HepG2 (cell line): ENCODE data around the gene GDI1. TPM values are rescaled to one million over a fixed set of nuclear protein-coding genes. Genes with fewer than 3 reads are reported as not detected.

ENCODE experiments used
- CEBPG ChIP-seq: IDR thresholded peaks from 2 replicates; pipeline ENCODE4 v1.6.1; 2016
- ELF3 ChIP-seq: IDR thresholded peaks from 2 replicates; pipeline ENCODE4 v1.6.1; 2016; ENCODE audit warnings: missing genetic modification reagents, missing compliant biosample characterization
- HNRNPL ChIP-seq: fragments of 200-400 bp; formaldehyde crosslinking; IDR thresholded peaks from 2 replicates; pipeline ENCODE4 v1.6.1; 2017; ENCODE audit warnings: mild to moderate bottlenecking, low read depth, low read length
- KDM2A ChIP-seq: sonication (generic); formaldehyde crosslinking; IDR thresholded peaks from 2 replicates; pipeline ENCODE4 v1.4.0; 2020; ENCODE audit warnings: low read depth, missing genetic modification reagents, borderline replicate concordance
- MXI1 ChIP-seq: IDR thresholded peaks from 3 replicates; pipeline ENCODE4 v1.6.1; 2012; ENCODE audit warnings: low read depth, low read length, inconsistent platforms, borderline replicate concordance
- MYC ChIP-seq: sonication (generic); formaldehyde crosslinking; IDR thresholded peaks from 2 replicates; pipeline ENCODE4 v1.9.0; 2021; ENCODE audit warnings: missing genetic modification reagents, borderline replicate concordance
- PBX3 ChIP-seq: sonication (generic); formaldehyde crosslinking; IDR thresholded peaks from 2 replicates; pipeline ENCODE4 v1.8.1; 2023; ENCODE audit warnings: missing genetic modification reagents, inconsistent platforms, borderline replicate concordance
- PHF8 ChIP-seq: sonication (generic); formaldehyde crosslinking; IDR thresholded peaks from 2 replicates; pipeline ENCODE4 v1.5.0; 2020; ENCODE audit warnings: missing genetic modification reagents
- RXRA ChIP-seq: sonication (generic); formaldehyde crosslinking; IDR thresholded peaks from 2 replicates; pipeline ENCODE4 v1.5.1; 2020; ENCODE audit warnings: missing genetic modification reagents
- TAF1 ChIP-seq: sonication (generic); formaldehyde crosslinking; IDR thresholded peaks from 2 replicates; pipeline ENCODE4 v1.4.0; 2020; ENCODE audit warnings: missing genetic modification reagents
- ZFX ChIP-seq: sonication (generic); formaldehyde crosslinking; IDR thresholded peaks from 2 replicates; pipeline ENCODE4 v1.4.0; 2020; ENCODE audit warnings: mild to moderate bottlenecking, low read depth, missing genetic modification reagents, moderate library complexity
- ZNF574 ChIP-seq: sonication (generic); formaldehyde crosslinking; IDR thresholded peaks from 2 replicates; pipeline ENCODE4 v1.4.0; 2020; ENCODE audit warnings: missing genetic modification reagents
- ZNF788 ChIP-seq: sonication (generic); formaldehyde crosslinking; IDR thresholded peaks from 2 replicates; pipeline ENCODE4 v1.5.0; 2020; ENCODE audit warnings: mild to moderate bottlenecking, missing genetic modification reagents, borderline replicate concordance
- polyA plus RNA-seq, 8 experiments: library from polyadenylated mRNA; depleted of rRNA in 3 of 8; stranded (reverse) in 7 of 8; unstranded in 1 of 8; fragments of >200 nt; fragmentation: Illumina TruSeq in 4 of 8; extraction: Trizol in 4 of 8; gene quantifications; 2 replicates each; pipeline versions ENCODE4 v1.2.1 to v1.2.3, GENCODE V29; 2011 to 2016; ENCODE audit warnings: low read depth in 4 of 8, missing spikeins in 1 of 8, mixed read lengths in 1 of 8; ENCODE audit not compliant: insufficient read depth in 1 of 8
- total RNA-seq, 5 experiments: library from RNA; depleted of rRNA; stranded (reverse); fragments of >200 nt; fragmentation: Illumina TruSeq; extraction: Trizol; gene quantifications; 2 replicates each; pipeline ENCODE4 v1.2.3, GENCODE V29; 2016; ENCODE audit warnings: low read depth in 1 of 5
- TF ChIP-seq, protein P1 (sequence below): IDR thresholded peaks from 2 replicates; pipeline ENCODE4 v1.4.0; 2020; ENCODE audit warnings: mild to moderate bottlenecking, missing genetic modification reagents
- TF ChIP-seq, protein P2 (sequence below): sonication (generic); formaldehyde crosslinking; IDR thresholded peaks from 2 replicates; pipeline ENCODE4 v1.4.0; 2020; ENCODE audit warnings: missing genetic modification reagents
- TF ChIP-seq, protein P3 (sequence below): sonication (generic); formaldehyde crosslinking; IDR thresholded peaks from 2 replicates; pipeline ENCODE4 v1.5.1; 2020; ENCODE audit warnings: mild to moderate bottlenecking, missing genetic modification reagents, moderate library complexity

GDI1 gene
- total and polyA plus RNA-seq, 2 of the 13 experiments (the other 11 are each of a cell fraction or from before 2014, with no cell fraction given) = 17.4 to 105 TPM

- TF ChIP-seq MYC (CRISPR knock-in tag) = peak; percentile 38; the same call in 1 of the 2 replicates
- no peak for TF ChIP-seq PBX3 (CRISPR knock-in tag)
- TF ChIP-seq ZFX (CRISPR knock-in tag) = peak; percentile 64; the same call in 1 of the 2 replicates
- TF ChIP-seq ELF3 (CRISPR knock-in tag) = no peak
- TF ChIP-seq, protein P1, sequence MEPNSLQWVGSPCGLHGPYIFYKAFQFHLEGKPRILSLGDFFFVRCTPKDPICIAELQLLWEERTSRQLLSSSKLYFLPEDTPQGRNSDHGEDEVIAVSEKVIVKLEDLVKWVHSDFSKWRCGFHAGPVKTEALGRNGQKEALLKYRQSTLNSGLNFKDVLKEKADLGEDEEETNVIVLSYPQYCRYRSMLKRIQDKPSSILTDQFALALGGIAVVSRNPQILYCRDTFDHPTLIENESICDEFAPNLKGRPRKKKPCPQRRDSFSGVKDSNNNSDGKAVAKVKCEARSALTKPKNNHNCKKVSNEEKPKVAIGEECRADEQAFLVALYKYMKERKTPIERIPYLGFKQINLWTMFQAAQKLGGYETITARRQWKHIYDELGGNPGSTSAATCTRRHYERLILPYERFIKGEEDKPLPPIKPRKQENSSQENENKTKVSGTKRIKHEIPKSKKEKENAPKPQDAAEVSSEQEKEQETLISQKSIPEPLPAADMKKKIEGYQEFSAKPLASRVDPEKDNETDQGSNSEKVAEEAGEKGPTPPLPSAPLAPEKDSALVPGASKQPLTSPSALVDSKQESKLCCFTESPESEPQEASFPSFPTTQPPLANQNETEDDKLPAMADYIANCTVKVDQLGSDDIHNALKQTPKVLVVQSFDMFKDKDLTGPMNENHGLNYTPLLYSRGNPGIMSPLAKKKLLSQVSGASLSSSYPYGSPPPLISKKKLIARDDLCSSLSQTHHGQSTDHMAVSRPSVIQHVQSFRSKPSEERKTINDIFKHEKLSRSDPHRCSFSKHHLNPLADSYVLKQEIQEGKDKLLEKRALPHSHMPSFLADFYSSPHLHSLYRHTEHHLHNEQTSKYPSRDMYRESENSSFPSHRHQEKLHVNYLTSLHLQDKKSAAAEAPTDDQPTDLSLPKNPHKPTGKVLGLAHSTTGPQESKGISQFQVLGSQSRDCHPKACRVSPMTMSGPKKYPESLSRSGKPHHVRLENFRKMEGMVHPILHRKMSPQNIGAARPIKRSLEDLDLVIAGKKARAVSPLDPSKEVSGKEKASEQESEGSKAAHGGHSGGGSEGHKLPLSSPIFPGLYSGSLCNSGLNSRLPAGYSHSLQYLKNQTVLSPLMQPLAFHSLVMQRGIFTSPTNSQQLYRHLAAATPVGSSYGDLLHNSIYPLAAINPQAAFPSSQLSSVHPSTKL = 0 out of 2 replicates have a peak, but pooled peaks have one; percentile 8
- TF ChIP-seq, protein P2, sequence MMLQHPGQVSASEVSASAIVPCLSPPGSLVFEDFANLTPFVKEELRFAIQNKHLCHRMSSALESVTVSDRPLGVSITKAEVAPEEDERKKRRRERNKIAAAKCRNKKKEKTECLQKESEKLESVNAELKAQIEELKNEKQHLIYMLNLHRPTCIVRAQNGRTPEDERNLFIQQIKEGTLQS = 0 out of 2 replicates have a peak, but pooled peaks have one; percentile 23
- peak; percentile 57; the same call in 1 of the 2 replicates for TF ChIP-seq ZNF788 (CRISPR knock-in tag)
- TF ChIP-seq MXI1 = 0 out of 3 replicates have a peak, but pooled peaks have one; percentile 36
- TF ChIP-seq ZNF574 (CRISPR knock-in tag) = 0 out of 2 replicates have a peak, but pooled peaks have one; percentile 12
- TF ChIP-seq CEBPG (CRISPR knock-in tag) = no peak
- TF ChIP-seq RXRA (CRISPR knock-in tag) = peak; percentile 10; the same call in 1 of the 2 replicates
- 0 out of 2 replicates have a peak, but pooled peaks have one; percentile 53 for TF ChIP-seq HNRNPL
- peak; percentile 46; the same call in 1 of the 2 replicates for TF ChIP-seq KDM2A (CRISPR knock-in tag)
- TF ChIP-seq, protein P3, sequence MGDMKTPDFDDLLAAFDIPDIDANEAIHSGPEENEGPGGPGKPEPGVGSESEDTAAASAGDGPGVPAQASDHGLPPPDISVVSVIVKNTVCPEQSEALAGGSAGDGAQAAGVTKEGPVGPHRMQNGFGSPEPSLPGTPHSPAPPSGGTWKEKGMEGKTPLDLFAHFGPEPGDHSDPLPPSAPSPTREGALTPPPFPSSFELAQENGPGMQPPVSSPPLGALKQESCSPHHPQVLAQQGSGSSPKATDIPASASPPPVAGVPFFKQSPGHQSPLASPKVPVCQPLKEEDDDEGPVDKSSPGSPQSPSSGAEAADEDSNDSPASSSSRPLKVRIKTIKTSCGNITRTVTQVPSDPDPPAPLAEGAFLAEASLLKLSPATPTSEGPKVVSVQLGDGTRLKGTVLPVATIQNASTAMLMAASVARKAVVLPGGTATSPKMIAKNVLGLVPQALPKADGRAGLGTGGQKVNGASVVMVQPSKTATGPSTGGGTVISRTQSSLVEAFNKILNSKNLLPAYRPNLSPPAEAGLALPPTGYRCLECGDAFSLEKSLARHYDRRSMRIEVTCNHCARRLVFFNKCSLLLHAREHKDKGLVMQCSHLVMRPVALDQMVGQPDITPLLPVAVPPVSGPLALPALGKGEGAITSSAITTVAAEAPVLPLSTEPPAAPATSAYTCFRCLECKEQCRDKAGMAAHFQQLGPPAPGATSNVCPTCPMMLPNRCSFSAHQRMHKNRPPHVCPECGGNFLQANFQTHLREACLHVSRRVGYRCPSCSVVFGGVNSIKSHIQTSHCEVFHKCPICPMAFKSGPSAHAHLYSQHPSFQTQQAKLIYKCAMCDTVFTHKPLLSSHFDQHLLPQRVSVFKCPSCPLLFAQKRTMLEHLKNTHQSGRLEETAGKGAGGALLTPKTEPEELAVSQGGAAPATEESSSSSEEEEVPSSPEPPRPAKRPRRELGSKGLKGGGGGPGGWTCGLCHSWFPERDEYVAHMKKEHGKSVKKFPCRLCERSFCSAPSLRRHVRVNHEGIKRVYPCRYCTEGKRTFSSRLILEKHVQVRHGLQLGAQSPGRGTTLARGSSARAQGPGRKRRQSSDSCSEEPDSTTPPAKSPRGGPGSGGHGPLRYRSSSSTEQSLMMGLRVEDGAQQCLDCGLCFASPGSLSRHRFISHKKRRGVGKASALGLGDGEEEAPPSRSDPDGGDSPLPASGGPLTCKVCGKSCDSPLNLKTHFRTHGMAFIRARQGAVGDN (CRISPR knock-in tag) = peak; percentile 77
- peak; percentile 25; the same call in 1 of the 2 replicates for TF ChIP-seq PHF8 (CRISPR knock-in tag)
- peak; percentile 46; the same call in 1 of the 2 replicates for TF ChIP-seq TAF1 (CRISPR knock-in tag)
Observed at GRCh38 chrX:154409222-154409871, 27.6 kb upstream of the GDI1 start, which contains the start of gene DNASE1L1 (continued).
